Glutamatergic neuron (in vitro differentiated cells): Measurements from ENCODE around the gene ALAS1. TPM values are rescaled to one million over a fixed set of nuclear protein-coding genes. Genes with fewer than 3 reads are reported as not detected.
"Not testable (repeated sequence)": the region's sequence is repeated elsewhere in the genome, so short reads cannot be mapped to it uniquely, and the experiment has no call there.

Source experiments
- DNase-seq: peaks from one replicate; pipeline ENCODE4 v3.0.0; 2022
- H3K27ac Mint-ChIP-seq: one replicate; pipeline ENCODE4 v1.8.0; 2020; ENCODE audit warnings: mild to moderate bottlenecking, mixed read lengths, inconsistent platforms; ENCODE audit not compliant: unreplicated experiment
- H3K27me3 Mint-ChIP-seq: one replicate; pipeline ENCODE4 v1.8.0; 2020; ENCODE audit warnings: mild to moderate bottlenecking, moderate library complexity, mixed read lengths, inconsistent platforms; ENCODE audit not compliant: unreplicated experiment
- H3K36me3 Mint-ChIP-seq: one replicate; pipeline ENCODE4 v1.8.0; 2020; ENCODE audit warnings: mild to moderate bottlenecking, mixed read lengths, inconsistent platforms; ENCODE audit not compliant: unreplicated experiment
- H3K4me1 Mint-ChIP-seq: one replicate; pipeline ENCODE4 v1.8.0; 2020; ENCODE audit warnings: mild to moderate bottlenecking, low read depth, mixed read lengths, inconsistent platforms; ENCODE audit not compliant: unreplicated experiment
- H3K4me3 Mint-ChIP-seq: one replicate; pipeline ENCODE4 v1.8.0; 2020; ENCODE audit warnings: mild to moderate bottlenecking, mixed read lengths, inconsistent platforms; ENCODE audit not compliant: unreplicated experiment
- H3K9me3 Mint-ChIP-seq: one replicate; pipeline ENCODE4 v1.8.0; 2020; ENCODE audit warnings: mild to moderate bottlenecking, moderate library complexity, mixed read lengths, inconsistent platforms; ENCODE audit not compliant: unreplicated experiment
- total RNA-seq: library from RNA; stranded (reverse); fragmentation: NEBNext Ultra II Directional; extraction: Animal tissue kit (Norgen Biotek cat#: 25700); gene quantifications from one replicate; pipeline ENCODE4 v1.2.1, GENCODE V29; 2021; ENCODE audit not compliant: unreplicated experiment
- TF ChIP-seq, protein P1 (sequence below): fragments of 200-600 bp; sonication (generic); IDR thresholded peaks from one replicate; pipeline ENCODE4 v1.5.0; 2021; ENCODE audit not compliant: partially characterized antibody, unreplicated experiment

ALAS1 gene
- total RNA-seq, 1 donor from 2014 or later, result 41.7 TPM

DNA sequence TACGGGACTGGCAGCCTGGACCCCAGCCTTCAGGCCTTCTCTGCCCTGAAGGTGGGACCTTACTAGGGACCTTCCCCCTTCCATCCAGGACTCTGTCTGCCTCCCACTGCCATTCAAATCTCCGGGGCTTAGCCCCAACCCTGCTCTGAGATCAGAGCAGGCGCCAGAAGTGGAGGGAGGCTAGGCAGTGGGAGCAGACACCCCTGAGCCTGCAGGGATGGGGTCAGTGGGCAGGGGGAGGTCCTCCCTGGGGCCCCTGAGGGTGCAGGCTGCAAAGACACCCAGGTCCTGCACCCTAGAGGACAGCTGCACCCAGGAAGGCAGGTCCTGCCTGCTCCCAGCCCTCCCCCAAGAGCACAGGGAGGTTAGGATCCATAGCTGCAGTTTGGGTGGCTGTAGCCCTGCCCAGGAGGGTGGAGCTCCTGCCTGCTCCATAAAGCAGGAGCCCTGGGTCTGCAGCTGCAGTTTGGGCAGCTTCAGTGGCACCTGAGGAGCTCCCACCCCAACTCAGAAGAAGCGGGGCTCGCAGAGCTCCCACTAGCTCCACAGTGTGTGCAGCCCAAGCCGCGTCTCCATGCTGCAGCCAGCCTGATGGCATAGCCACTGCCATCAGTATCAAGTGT lies 35.6 kb upstream of the ALAS1 start:
- Mint-ChIP-seq H3K9me3 (peaks cover under 1% of the 10 kb centered on the region), H3K4me3 (no peak overlapping the region), H3K36me3 (no peaks in the 10 kb centered on the region), H3K4me1 (no peaks in the 10 kb centered on the region), H3K27ac (no peak overlapping the region), H3K27me3 (no peaks in the 10 kb centered on the region)
- no peak for DNase-seq
- TF ChIP-seq, protein P1, sequence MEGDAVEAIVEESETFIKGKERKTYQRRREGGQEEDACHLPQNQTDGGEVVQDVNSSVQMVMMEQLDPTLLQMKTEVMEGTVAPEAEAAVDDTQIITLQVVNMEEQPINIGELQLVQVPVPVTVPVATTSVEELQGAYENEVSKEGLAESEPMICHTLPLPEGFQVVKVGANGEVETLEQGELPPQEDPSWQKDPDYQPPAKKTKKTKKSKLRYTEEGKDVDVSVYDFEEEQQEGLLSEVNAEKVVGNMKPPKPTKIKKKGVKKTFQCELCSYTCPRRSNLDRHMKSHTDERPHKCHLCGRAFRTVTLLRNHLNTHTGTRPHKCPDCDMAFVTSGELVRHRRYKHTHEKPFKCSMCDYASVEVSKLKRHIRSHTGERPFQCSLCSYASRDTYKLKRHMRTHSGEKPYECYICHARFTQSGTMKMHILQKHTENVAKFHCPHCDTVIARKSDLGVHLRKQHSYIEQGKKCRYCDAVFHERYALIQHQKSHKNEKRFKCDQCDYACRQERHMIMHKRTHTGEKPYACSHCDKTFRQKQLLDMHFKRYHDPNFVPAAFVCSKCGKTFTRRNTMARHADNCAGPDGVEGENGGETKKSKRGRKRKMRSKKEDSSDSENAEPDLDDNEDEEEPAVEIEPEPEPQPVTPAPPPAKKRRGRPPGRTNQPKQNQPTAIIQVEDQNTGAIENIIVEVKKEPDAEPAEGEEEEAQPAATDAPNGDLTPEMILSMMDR, result no peak

DNA sequence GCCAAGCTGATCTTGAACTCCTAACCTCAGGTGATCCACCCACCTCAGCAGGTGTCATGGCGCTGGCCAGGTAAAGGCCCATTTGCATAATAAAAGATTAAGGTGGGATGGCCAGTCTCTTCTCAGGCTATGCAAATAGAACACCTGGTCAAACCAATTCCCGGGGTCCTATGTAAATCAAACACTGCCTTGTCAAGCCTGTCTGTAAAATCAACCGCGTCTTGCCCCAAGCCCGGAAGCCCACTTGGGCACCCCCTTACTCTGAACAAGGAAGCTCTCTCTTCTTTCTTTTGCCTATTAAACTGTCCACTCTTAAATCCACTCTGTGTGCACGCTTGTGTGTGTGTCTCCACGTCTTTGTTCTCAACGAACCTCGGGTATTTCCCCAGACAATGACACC lies 30.7 kb upstream of the ALAS1 start:
- Mint-ChIP-seq H3K27me3 (no peaks in the 10 kb centered on the region), H3K4me3 (no peak overlapping the region), H3K36me3 (no peaks in the 10 kb centered on the region), H3K27ac (no peak overlapping the region), H3K4me1 (peaks cover 4% of the 10 kb centered on the region), H3K9me3 (peaks cover 1% of the 10 kb centered on the region)
- TF ChIP-seq, protein P1, result no peak
- no peak for DNase-seq

DNA sequence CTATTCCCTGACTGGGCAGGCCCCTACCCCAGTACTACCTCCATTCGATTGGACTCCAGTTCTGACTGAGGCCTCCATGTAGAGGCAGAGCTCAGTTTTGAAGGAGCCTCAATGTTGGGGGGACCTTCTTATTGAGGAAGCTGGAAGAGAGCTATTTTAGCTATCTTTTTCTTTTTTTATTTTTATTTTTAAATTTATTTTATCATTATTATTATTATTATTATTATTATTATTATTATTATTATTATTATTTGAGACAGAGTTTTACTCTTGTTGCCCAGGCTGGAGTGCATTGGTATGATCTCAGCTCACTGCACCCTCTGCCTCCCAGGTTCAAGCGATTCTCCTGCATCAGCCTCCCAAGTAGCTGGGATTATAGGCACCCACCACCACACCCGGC lies 27.7 kb upstream of the ALAS1 start:
- not testable (repeated sequence) for H3K9me3 Mint-ChIP-seq

DNA sequence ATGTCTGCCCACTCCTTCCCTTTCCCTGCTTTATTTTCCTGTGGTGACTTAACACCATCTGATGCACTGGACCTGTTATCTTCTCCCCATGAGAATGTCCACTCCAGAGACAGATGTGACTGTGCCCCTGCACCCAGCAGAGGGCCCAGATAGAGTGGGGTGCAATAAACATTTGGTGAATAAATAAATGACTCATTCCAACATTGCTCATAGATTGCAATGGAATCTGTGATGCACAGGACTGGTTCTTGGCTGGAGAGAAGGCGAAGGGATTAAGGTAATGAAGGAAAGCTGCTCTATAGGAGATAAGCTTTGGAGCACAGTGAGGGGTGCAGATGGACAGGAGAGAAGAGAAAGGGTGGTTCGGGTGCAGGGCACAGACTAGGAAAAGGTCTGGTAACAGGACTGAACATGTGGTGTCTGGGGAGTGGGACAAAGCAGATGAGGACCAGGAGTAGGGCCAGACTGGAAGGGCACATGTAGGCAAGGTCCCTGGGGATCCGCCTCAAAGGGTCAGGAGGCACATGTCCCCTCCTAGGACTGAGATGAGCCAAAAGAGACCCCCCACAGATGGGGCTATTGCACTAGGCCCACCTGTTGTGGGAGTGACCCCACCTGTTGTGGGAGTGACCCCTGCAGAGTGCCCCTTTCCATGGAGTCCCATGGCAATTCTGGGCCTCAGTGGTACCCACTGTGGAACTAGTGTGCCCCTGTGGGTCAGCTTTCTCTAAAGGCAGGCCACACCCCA lies 26.3 kb upstream of the ALAS1 start:
- Mint-ChIP-seq H3K9me3 (peaks cover 4% of the 10 kb centered on the region), H3K4me3 (no peak overlapping the region), H3K4me1 (peaks cover 5% of the 10 kb centered on the region), H3K27ac (no peak overlapping the region), H3K36me3 (no peaks in the 10 kb centered on the region), H3K27me3 (peaks cover 4% of the 10 kb centered on the region)
- TF ChIP-seq, protein P1, result no peak
- DNase-seq, result no peak

More for the DNA sequence above, 27.7 kb upstream of the ALAS1 start:
- H3K27me3 Mint-ChIP-seq, H3K4me1 Mint-ChIP-seq, H3K36me3 Mint-ChIP-seq, H3K27ac Mint-ChIP-seq, DNase-seq, H3K4me3 Mint-ChIP-seq: not testable (repeated sequence)

DNA sequence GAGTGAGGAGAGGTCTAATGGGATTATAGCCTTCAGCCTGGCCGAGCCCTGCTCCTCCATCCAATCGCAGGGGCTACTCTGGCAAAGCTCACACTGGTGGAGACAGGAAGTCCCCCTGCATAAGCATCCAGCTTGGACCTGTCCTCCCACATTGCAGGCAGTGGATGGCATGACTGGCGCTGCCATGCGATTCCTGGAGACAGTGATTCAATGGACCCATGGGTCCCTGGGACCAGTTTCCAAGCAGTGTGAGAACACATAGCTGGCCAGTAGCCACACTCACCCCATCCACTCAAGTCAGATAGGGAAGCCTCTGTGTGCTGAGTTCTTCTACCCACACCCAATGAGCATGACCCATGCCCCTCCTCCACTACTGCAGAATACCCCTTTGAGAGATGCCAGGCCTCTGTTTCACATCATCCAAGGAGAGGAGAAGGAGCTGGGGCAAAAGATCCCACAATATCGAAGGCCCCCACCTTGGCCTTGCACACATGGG lies 25.6 kb upstream of the ALAS1 start:
- H3K27me3 Mint-ChIP-seq, result peaks cover 4% of the 10 kb centered on the region
- H3K36me3 Mint-ChIP-seq, result no peaks in the 10 kb centered on the region
- no peak overlapping the region for H3K4me3 Mint-ChIP-seq
- H3K4me1 Mint-ChIP-seq, result peaks cover 7% of the 10 kb centered on the region
- H3K9me3 Mint-ChIP-seq, result peaks cover 4% of the 10 kb centered on the region
- H3K27ac Mint-ChIP-seq, result no peak overlapping the region
- TF ChIP-seq, protein P1, result no peak
- DNase-seq, result no peak
